KMS-11 (cell line): Measurements from ENCODE around the gene LAMA2.

ENCODE experiments used
- H2AFZ ChIP-seq: fragments of 200-600 bp; sonication (generic); 2 replicates; pipeline ENCODE4 v1.6.1; 2016; ENCODE audit warnings: antibody characterized with exemption, mixed run types, low read depth
- H3K27ac ChIP-seq: fragments of 200-600 bp; sonication (generic); 2 replicates; pipeline ENCODE4 v1.6.1; 2016; ENCODE audit warnings: mild to moderate bottlenecking, mixed run types
- H3K27me3 ChIP-seq: fragments of 200-600 bp; sonication (generic); 2 replicates; pipeline ENCODE4 v1.6.1; 2017; ENCODE audit warnings: mild to moderate bottlenecking, low read depth, mixed run types, moderate library complexity; ENCODE audit not compliant: insufficient read depth
- H3K36me3 ChIP-seq: fragments of 200-600 bp; sonication (generic); 2 replicates; pipeline ENCODE4 v1.6.1; 2017; ENCODE audit warnings: mild to moderate bottlenecking, mixed run types; ENCODE audit not compliant: insufficient read depth
- H3K4me1 ChIP-seq: fragments of 200-600 bp; sonication (generic); 2 replicates; pipeline ENCODE4 v1.6.1; 2016; ENCODE audit warnings: mild to moderate bottlenecking, low read depth, mixed run types; ENCODE audit not compliant: poor library complexity, severe bottlenecking
- H3K4me2 ChIP-seq: fragments of 200-600 bp; sonication (generic); 2 replicates; pipeline ENCODE4 v1.7.0; 2016; ENCODE audit warnings: mild to moderate bottlenecking, mixed run types
- H3K4me3 ChIP-seq: fragments of 200-600 bp; sonication (generic); IDR thresholded peaks from 2 replicates; pipeline ENCODE4 v1.6.1; 2017; ENCODE audit warnings: low read depth, low read length, mixed read lengths; ENCODE audit not compliant: insufficient read depth
- H3K79me2 ChIP-seq: fragments of 200-600 bp; sonication (generic); 2 replicates; pipeline ENCODE4 v1.6.1; 2016; ENCODE audit warnings: low read depth, mixed run types; ENCODE audit not compliant: insufficient read depth
- H3K9ac ChIP-seq: fragments of 200-600 bp; sonication (generic); 2 replicates; pipeline ENCODE4 v1.6.1; 2016; ENCODE audit warnings: mild to moderate bottlenecking, mixed run types
- H4K20me1 ChIP-seq: fragments of 200-600 bp; sonication (generic); 2 replicates; pipeline ENCODE4 v1.6.1; 2016; ENCODE audit warnings: mild to moderate bottlenecking, mixed run types; ENCODE audit not compliant: insufficient read depth
- TF ChIP-seq, protein P1 (sequence below): fragments of 200-600 bp; sonication (generic); conservative IDR thresholded peaks from 2 replicates; pipeline ENCODE4 v1.6.1; 2017; ENCODE audit warnings: low read depth, mild to moderate bottlenecking, antibody characterized with exemption, low read length, moderate library complexity, mixed read lengths

The LAMA2 gene

GRCh38 chr6:129029778-129030177, 146.8 kb downstream of the LAMA2 start:
- no peaks in the 10 kb centered on the region for H3K27me3 ChIP-seq
- H3K4me2 ChIP-seq, result no peak overlapping the region
- TF ChIP-seq, protein P1, sequence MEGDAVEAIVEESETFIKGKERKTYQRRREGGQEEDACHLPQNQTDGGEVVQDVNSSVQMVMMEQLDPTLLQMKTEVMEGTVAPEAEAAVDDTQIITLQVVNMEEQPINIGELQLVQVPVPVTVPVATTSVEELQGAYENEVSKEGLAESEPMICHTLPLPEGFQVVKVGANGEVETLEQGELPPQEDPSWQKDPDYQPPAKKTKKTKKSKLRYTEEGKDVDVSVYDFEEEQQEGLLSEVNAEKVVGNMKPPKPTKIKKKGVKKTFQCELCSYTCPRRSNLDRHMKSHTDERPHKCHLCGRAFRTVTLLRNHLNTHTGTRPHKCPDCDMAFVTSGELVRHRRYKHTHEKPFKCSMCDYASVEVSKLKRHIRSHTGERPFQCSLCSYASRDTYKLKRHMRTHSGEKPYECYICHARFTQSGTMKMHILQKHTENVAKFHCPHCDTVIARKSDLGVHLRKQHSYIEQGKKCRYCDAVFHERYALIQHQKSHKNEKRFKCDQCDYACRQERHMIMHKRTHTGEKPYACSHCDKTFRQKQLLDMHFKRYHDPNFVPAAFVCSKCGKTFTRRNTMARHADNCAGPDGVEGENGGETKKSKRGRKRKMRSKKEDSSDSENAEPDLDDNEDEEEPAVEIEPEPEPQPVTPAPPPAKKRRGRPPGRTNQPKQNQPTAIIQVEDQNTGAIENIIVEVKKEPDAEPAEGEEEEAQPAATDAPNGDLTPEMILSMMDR, result no peak
- H3K27ac ChIP-seq, result no peak overlapping the region
- no peak overlapping the region for H3K9ac ChIP-seq
- H2AFZ ChIP-seq, result no peak overlapping the region
- no peaks in the 10 kb centered on the region for H3K4me1 ChIP-seq
- no peaks in the 10 kb centered on the region for H3K79me2 ChIP-seq
- H4K20me1 ChIP-seq, result no peaks in the 10 kb centered on the region
- H3K36me3 ChIP-seq, result no peaks in the 10 kb centered on the region
- H3K4me3 ChIP-seq, result no peak overlapping the region

DNA sequence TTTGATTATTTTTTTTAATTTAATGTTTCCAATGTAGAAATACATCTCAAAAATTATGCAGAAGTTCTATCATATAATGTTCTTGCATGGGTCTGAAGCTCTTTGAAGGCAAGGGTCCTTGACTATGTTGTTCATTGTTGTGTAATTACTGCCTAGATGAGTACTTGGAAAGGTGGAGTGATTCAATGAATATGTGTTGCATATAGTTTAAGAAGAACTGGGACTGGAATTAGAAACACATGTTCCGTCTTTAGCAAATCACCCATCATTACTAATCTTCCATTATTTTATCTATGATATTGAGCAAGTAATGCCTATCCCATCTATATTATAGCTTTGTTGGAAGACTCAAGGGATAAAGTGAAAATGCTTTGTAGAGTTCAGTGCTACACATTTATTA, 147.3 kb downstream of the LAMA2 start:
- Histone ChIP-seq H3K27me3 (no peaks in the 10 kb centered on the region), H3K36me3 (no peaks in the 10 kb centered on the region), H3K27ac (no peak overlapping the region), H3K9ac (no peak overlapping the region), H3K79me2 (no peaks in the 10 kb centered on the region), H3K4me3 (no peak overlapping the region), H4K20me1 (no peaks in the 10 kb centered on the region), H2AFZ (no peak overlapping the region), H3K4me2 (no peak overlapping the region), H3K4me1 (no peaks in the 10 kb centered on the region)
- TF ChIP-seq, protein P1, result no peak

DNA sequence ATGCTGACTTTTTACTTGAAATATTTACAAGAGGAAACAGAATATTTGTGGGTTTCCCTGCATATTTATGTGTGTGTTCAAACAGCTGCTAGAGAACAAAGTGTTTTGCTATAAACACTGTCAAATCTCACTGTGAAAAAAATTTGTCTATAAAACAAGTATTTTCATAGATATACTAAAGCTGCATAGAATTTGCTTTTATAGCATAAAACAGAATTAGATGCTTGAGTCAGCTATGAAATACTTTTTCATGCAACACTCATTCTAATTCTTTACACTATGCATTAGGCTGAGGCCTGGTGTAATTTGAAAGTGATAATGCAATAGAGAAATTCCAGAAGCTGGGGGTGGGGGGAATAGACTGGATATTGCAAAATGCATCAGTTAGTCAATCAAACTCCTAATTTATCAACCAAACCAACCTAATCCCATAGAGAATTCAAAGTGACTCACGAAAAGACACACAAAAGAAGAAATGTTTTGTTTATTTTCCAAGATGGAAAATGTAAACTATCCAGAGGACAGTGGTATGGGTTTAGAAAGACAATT, 148.2 kb downstream of the LAMA2 start:
- H3K4me1 ChIP-seq, result no peaks in the 10 kb centered on the region
- no peaks in the 10 kb centered on the region for H3K36me3 ChIP-seq
- no peak overlapping the region for H3K4me3 ChIP-seq
- H2AFZ ChIP-seq, result no peak overlapping the region
- H4K20me1 ChIP-seq, result no peaks in the 10 kb centered on the region
- H3K9ac ChIP-seq, result no peak overlapping the region
- no peaks in the 10 kb centered on the region for H3K27me3 ChIP-seq
- TF ChIP-seq, protein P1, result no peak
- H3K4me2 ChIP-seq, result no peak overlapping the region
- H3K79me2 ChIP-seq, result no peaks in the 10 kb centered on the region
- no peak overlapping the region for H3K27ac ChIP-seq

- no peaks in the 10 kb centered on the region for H3K4me1 ChIP-seq
- H3K27ac ChIP-seq, result no peak overlapping the region
- H3K27me3 ChIP-seq, result no peaks in the 10 kb centered on the region
- TF ChIP-seq, protein P1, result no peak
- no peak overlapping the region for H3K9ac ChIP-seq
- H3K79me2 ChIP-seq, result no peaks in the 10 kb centered on the region
- no peak overlapping the region for H3K4me3 ChIP-seq
- no peaks in the 10 kb centered on the region for H4K20me1 ChIP-seq
- H3K4me2 ChIP-seq, result no peak overlapping the region
- no peak overlapping the region for H2AFZ ChIP-seq
- no peaks in the 10 kb centered on the region for H3K36me3 ChIP-seq
Observed at GRCh38 chr6:129032602-129033001, 149.7 kb downstream of the LAMA2 start.
